GM12878 (cell line): ENCODE data around the gene UBR2. TPM values are rescaled to one million over a fixed set of nuclear protein-coding genes. Genes with fewer than 3 reads are reported as not detected.

Experiments
- ATAC-seq: fragments of 200-7000 bp; cut with Tn5 transposase; 3 replicates; pipeline ENCODE4 v1.9.1; 2020; ENCODE audit warnings: mild to moderate bottlenecking, moderate library complexity
- BruUV-seq: library from RNA; stranded (reverse); fragments of 400-500 nt; replicated peaks from 2 replicates; lab custom pipeline; 2021; lab: Mats Ljungman, UMichigan
- CTCF ChIA-PET: fragments of 300-600 bp; sonication (Branson Sonifier 250); formaldehyde crosslinking; extraction: SDS; loops from one replicate; lab custom pipeline; 2021; ENCODE audit warnings: inconsistent platforms; lab: Yijun Ruan, JAX
- POLR2A ChIA-PET: fragments of 350-600 bp; formaldehyde crosslinking; extraction: SDS; loops from one replicate; lab custom pipeline; 2021; ENCODE audit warnings: inconsistent platforms; lab: Charles Lee
- RAD21 ChIA-PET: fragments of 300-600 bp; sonication (Branson Sonifier 250); formaldehyde crosslinking; loops from one replicate; lab custom pipeline; 2023; ENCODE audit warnings: antibody characterized with exemption; ENCODE audit not compliant: unreplicated experiment; lab: Charles Lee
- SMC1A ChIA-PET: fragments of 300-600 bp; sonication (Branson Sonifier 250); formaldehyde crosslinking; loops from one replicate; lab custom pipeline; 2023; ENCODE audit not compliant: unreplicated experiment, uncharacterized antibody; lab: Charles Lee
- DNase-seq: peaks from one replicate; pipeline ENCODE4 v3.0.0-alpha.2; 2011; ENCODE audit warnings: low read depth, low spot score
- FAIRE-seq: peaks from 3 replicates; lab custom pipeline; 2011; peaks lifted over from hg19 to GRCh38; lab: Jason Lieb, UNC
- H2AFZ ChIP-seq: 2 replicates; pipeline ENCODE4 v1.6.0; 2011; ENCODE audit warnings: low read depth, low read length, control low read depth; ENCODE audit not compliant: control insufficient read depth
- H3K27ac ChIP-seq: 2 replicates; pipeline ENCODE4 v1.5.1; 2011; ENCODE audit warnings: control low read depth; ENCODE audit not compliant: control insufficient read depth, insufficient read depth
- H3K27me3 ChIP-seq, 2 experiments: replicated peaks in 1 of 2; 2 replicates each; pipeline versions ENCODE4 v1.6.0 to v1.6.1; 2011; ENCODE audit warnings: low read length in 1 of 2; ENCODE audit not compliant: control insufficient read depth in 2 of 2, insufficient read depth in 2 of 2
- H3K36me3 ChIP-seq, 2 experiments: 2 replicates each; pipeline ENCODE4 v1.5.1; 2011; ENCODE audit warnings: low read length in 1 of 2; ENCODE audit not compliant: control insufficient read depth in 2 of 2, insufficient read depth in 2 of 2
- H3K4me1 ChIP-seq: 2 replicates; pipeline ENCODE4 v1.6.1; 2011; ENCODE audit warnings: mild to moderate bottlenecking, low read length, moderate library complexity, mixed read lengths; ENCODE audit not compliant: control insufficient read depth, insufficient read depth
- H3K4me2 ChIP-seq: 2 replicates; pipeline ENCODE4 v1.6.0; 2011; ENCODE audit warnings: control low read depth; ENCODE audit not compliant: control insufficient read depth, insufficient read depth
- H3K4me3 ChIP-seq: fragments of 200-600 bp; sonication (generic); 2 replicates; pipeline ENCODE4 v1.5.1; 2016
- H3K79me2 ChIP-seq: 2 replicates; pipeline ENCODE4 v1.6.0; 2011; ENCODE audit warnings: low read length; ENCODE audit not compliant: control insufficient read depth, insufficient read depth
- H3K9ac ChIP-seq: 2 replicates; pipeline ENCODE4 v1.8.0; 2011; ENCODE audit warnings: low read length, control low read depth, mixed read lengths; ENCODE audit not compliant: control insufficient read depth, insufficient read depth
- H3K9me3 ChIP-seq: replicated peaks from 3 replicates; pipeline ENCODE4 v1.5.1; 2011; ENCODE audit warnings: mild to moderate bottlenecking, low read length; ENCODE audit not compliant: control insufficient read depth, insufficient read depth
- H4K20me1 ChIP-seq: 2 replicates; pipeline ENCODE4 v1.6.0; 2011; ENCODE audit not compliant: control insufficient read depth, insufficient read depth
- E4F1 ChIP-seq: fragments of 450-650 bp; IDR thresholded peaks from 2 replicates; pipeline ENCODE4 v1.6.1; 2018; ENCODE audit warnings: borderline replicate concordance, mild to moderate bottlenecking; ENCODE audit not compliant: partially characterized antibody
- ETV6 ChIP-seq, 2 experiments: fragments of 450-650 bp in 1 of 2; IDR thresholded peaks in 1 of 2; conservative IDR thresholded peaks in 1 of 2; 2 replicates each; pipeline ENCODE4 v1.6.1; 2014; ENCODE audit warnings: antibody characterized with exemption in 1 of 2, borderline replicate concordance in 1 of 2, low read depth in 1 of 2, mild to moderate bottlenecking in 1 of 2, moderate library complexity in 1 of 2
- JUNB ChIP-seq: IDR thresholded peaks from 2 replicates; pipeline ENCODE4 v1.6.1; 2016; ENCODE audit warnings: antibody characterized with exemption, mild to moderate bottlenecking
- MTA2 ChIP-seq: fragments of 450-650 bp; IDR thresholded peaks from 2 replicates; pipeline ENCODE4 v1.6.1; 2016; ENCODE audit warnings: low read depth, mild to moderate bottlenecking, moderate library complexity
- MYB ChIP-seq: fragments of 150-350 bp; IDR thresholded peaks from 2 replicates; pipeline ENCODE4 v1.6.1; 2014; ENCODE audit warnings: mild to moderate bottlenecking, low read depth, low read length, borderline replicate concordance
- POU2F2 ChIP-seq: IDR thresholded peaks from 3 replicates; pipeline ENCODE4 v1.6.1; 2011; ENCODE audit warnings: low read depth, mild to moderate bottlenecking, low read length, borderline replicate concordance
- RUNX3 ChIP-seq: IDR thresholded peaks from 2 replicates; pipeline ENCODE4 v1.6.1; 2012; ENCODE audit warnings: low read length, inconsistent platforms
- SKIL ChIP-seq: fragments of 450-650 bp; IDR thresholded peaks from 2 replicates; pipeline ENCODE4 v1.6.1; 2017; ENCODE audit warnings: mild to moderate bottlenecking, low read depth, inconsistent platforms; ENCODE audit not compliant: poor library complexity, severe bottlenecking
- SPI1 ChIP-seq: IDR thresholded peaks from 2 replicates; pipeline ENCODE4 v1.6.1; 2011; ENCODE audit warnings: low read depth, mild to moderate bottlenecking, low read length, moderate library complexity, borderline replicate concordance; ENCODE audit not compliant: insufficient read depth
- WGBS: methylation state at CpG from one replicate; pipeline ENCODE4 v1.1.6; 2016; ENCODE audit warnings: low lambda C conversion rate; ENCODE audit not compliant: insufficient replicate concordance, insufficient coverage; ENCODE audit errors: missing lambda C conversion rate; 5-methylcytosine and 5-hydroxymethylcytosine counted together
- in situ Hi-C: fragments of 300-500 bp; cut with MboI; formaldehyde crosslinking; loops from 9 replicates; pipeline ENCODE4 v1.14.3; 2018; ENCODE audit warnings: mixed read lengths
- intact Hi-C: fragments of 100-400 bp; cut with micrococcal nuclease; formaldehyde crosslinking; loops from one replicate; pipeline ENCODE4 v1.14.2; 2022; ENCODE audit not compliant: unreplicated experiment
- polyA plus RNA-seq, 11 experiments: library from polyadenylated mRNA; depleted of rRNA in 4 of 11; unstranded in 6 of 11; stranded (reverse) in 5 of 11; fragments of >200 nt; fragmentation: Nextera tagmentation in 4 of 11; fragmentation: Illumina TruSeq in 1 of 11; extraction: Ambion mirVana in 4 of 11; extraction: Trizol in 1 of 11; gene quantifications; 1 replicate in 1 of 11; 2 replicates in 10 of 11; pipeline versions ENCODE4 v1.2.1 to v1.2.3, GENCODE V29; 2011 to 2016; ENCODE audit warnings: inconsistent platforms in 2 of 11, missing spikeins in 2 of 11, low read depth in 1 of 11
- total RNA-seq, 4 experiments: library from RNA; depleted of rRNA in 3 of 4; stranded (reverse); fragments of >200 nt in 3 of 4; fragmentation: Illumina TruSeq in 1 of 4; extraction: Trizol in 1 of 4; gene quantifications; 2 replicates each; pipeline versions ENCODE4 v1.2.1 to v1.2.3, GENCODE V29; 2013 to 2021
- TF ChIP-seq, protein P1 (sequence below): fragments of 450-650 bp; IDR thresholded peaks from 2 replicates; pipeline ENCODE4 v1.6.1; 2017; ENCODE audit warnings: mild to moderate bottlenecking
- TF ChIP-seq, protein P2 (sequence below): fragments of 150-350 bp; IDR thresholded peaks from 2 replicates; pipeline ENCODE4 v1.6.1; 2016; ENCODE audit warnings: low read depth, low read length

Gene UBR2
- total and polyA plus RNA-seq, 10 of the 15 experiments (the other 5 are each of a cell fraction or from before 2014, with no cell fraction given): 2.3 to 18.4 (median 9.6) TPM

DNA sequence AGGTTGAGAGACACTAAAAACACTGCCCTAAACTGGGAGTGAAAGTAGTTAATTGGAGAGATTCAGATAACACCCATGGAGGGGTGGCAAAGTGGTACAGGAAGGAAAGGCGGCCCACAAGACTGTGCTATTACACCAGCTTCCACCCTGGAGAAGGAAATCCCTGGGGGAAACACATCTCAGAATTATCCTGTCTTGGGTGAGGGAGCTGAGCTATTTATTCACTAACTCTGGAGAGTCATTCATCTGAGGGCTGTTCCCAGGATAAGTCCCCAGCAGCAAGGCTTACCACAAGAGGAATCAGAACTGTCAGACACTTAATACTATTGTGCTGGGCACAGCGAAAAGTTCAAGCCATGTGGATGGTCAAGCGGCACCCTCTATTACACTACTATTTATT, 172.1 kb downstream of the UBR2 start:
- DNase-seq (no peak), ATAC-seq (no peak), FAIRE-seq (no peak)
- H4K20me1 ChIP-seq: no peaks in the 10 kb centered on the region
- TF ChIP-seq RUNX3 (no peak), SKIL (no peak), ETV6 (conservative IDR thresholded peaks at IDR 0.05 in 1 of 2, IDR thresholded peaks at IDR 0.05 in 1 of 2; ENCODE audit: borderline replicate concordance in 1 of 2, low read depth in 1 of 2) (no peak), POU2F2 (no peak), JUNB (no peak), MTA2 (no peak), SPI1 (no peak), E4F1 (no peak), MYB (no peak)
- TF ChIP-seq, protein P1, sequence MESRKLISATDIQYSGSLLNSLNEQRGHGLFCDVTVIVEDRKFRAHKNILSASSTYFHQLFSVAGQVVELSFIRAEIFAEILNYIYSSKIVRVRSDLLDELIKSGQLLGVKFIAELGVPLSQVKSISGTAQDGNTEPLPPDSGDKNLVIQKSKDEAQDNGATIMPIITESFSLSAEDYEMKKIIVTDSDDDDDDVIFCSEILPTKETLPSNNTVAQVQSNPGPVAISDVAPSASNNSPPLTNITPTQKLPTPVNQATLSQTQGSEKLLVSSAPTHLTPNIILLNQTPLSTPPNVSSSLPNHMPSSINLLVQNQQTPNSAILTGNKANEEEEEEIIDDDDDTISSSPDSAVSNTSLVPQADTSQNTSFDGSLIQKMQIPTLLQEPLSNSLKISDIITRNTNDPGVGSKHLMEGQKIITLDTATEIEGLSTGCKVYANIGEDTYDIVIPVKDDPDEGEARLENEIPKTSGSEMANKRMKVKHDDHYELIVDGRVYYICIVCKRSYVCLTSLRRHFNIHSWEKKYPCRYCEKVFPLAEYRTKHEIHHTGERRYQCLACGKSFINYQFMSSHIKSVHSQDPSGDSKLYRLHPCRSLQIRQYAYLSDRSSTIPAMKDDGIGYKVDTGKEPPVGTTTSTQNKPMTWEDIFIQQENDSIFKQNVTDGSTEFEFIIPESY: no peak
- TF ChIP-seq, protein P2, sequence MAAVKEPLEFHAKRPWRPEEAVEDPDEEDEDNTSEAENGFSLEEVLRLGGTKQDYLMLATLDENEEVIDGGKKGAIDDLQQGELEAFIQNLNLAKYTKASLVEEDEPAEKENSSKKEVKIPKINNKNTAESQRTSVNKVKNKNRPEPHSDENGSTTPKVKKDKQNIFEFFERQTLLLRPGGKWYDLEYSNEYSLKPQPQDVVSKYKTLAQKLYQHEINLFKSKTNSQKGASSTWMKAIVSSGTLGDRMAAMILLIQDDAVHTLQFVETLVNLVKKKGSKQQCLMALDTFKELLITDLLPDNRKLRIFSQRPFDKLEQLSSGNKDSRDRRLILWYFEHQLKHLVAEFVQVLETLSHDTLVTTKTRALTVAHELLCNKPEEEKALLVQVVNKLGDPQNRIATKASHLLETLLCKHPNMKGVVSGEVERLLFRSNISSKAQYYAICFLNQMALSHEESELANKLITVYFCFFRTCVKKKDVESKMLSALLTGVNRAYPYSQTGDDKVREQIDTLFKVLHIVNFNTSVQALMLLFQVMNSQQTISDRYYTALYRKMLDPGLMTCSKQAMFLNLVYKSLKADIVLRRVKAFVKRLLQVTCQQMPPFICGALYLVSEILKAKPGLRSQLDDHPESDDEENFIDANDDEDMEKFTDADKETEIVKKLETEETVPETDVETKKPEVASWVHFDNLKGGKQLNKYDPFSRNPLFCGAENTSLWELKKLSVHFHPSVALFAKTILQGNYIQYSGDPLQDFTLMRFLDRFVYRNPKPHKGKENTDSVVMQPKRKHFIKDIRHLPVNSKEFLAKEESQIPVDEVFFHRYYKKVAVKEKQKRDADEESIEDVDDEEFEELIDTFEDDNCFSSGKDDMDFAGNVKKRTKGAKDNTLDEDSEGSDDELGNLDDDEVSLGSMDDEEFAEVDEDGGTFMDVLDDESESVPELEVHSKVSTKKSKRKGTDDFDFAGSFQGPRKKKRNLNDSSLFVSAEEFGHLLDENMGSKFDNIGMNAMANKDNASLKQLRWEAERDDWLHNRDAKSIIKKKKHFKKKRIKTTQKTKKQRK: no peak
- BruUV-seq: no TSS peak
- no peak overlapping the region for H3K4me3 ChIP-seq
- 37% methylated on average over 3 of the region's 3 CpGs for WGBS
- intact Hi-C loops (no loop called here), in situ Hi-C loops (no loop called here)
- CTCF ChIA-PET: interaction anchor here (1.0 kb wide), 1 partner anchor 10 kb away, joined by 3 read pairs; no protein-coding TSS in a partner anchor
- H3K36me3 ChIP-seq: no peaks in the 10 kb centered on the region
- no peak overlapping the region for H3K4me2 ChIP-seq
- POLR2A ChIA-PET: interaction anchor here (1.0 kb wide), 1 partner anchor 9 kb away, joined by 3 read pairs; no protein-coding TSS in a partner anchor
- no peak overlapping the region for H3K27ac ChIP-seq
- no peaks in the 10 kb centered on the region for H3K4me1 ChIP-seq
- RAD21 ChIA-PET: no interaction called here
- no peak overlapping the region for H3K9ac ChIP-seq
- SMC1A ChIA-PET: no interaction called here
- H2AFZ ChIP-seq: no peak overlapping the region
- no peaks in the 10 kb centered on the region for H3K79me2 ChIP-seq
- H3K27me3 ChIP-seq: no peaks in the 10 kb centered on the region
- H3K9me3 ChIP-seq: no peaks in the 10 kb centered on the region
